Measurements from ENCODE around the gene PICALM.
"Not testable (repeated sequence)": the region's sequence is repeated elsewhere in the genome, so short reads cannot be mapped to it uniquely, and the experiment has no call there.

PICALM gene

DNA sequence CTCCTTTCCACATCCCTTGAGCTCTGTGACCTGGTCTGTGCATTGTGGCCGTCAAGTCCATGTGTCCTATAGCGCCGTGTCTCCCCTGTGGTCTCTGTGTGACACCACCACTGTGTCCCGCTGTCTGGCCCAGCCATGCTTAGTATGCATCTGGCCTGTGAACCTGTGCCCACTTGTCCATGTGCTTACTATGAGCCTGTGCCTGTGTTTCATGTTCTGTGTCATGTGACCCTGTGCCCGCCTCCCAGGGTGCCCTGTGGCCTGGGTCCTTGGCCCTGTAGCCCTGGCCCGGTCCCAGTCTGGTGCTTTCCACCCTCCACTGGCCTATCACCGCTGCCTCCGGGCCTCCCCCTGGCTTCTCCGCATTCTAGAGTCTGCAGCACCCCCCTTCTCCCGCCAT is 133.1 kb downstream of the PICALM start:
- no peak for DNase-seq

DNA sequence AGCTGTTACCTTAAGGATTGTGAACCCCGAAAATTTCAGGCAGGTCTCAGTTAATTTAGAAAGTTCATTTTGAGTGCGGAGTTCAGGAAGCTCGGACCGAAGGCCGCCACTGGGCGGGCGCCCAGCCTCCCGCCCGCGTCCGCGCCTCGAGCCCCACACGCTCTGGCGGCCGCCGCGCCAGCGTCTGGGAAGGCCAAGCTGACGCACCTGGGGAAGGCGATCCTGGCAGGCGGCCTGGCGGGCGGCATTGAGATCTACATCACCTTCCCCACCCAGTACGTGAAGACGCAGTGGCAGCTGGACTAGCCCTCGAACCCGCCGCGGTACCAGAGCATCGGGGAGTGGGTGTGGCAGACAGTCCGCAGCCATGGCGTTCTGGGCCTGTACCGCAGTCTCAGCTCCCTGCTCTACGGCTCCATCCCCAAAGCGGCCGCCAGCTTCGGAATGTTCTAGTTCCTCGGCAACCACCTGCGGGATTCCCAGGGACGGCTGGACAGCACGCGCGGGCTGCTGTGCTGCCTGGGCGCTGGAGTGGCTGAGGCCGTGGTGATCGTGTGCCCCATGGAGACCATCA is 134.2 kb downstream of the PICALM start:
- no peak for DNase-seq

DNA sequence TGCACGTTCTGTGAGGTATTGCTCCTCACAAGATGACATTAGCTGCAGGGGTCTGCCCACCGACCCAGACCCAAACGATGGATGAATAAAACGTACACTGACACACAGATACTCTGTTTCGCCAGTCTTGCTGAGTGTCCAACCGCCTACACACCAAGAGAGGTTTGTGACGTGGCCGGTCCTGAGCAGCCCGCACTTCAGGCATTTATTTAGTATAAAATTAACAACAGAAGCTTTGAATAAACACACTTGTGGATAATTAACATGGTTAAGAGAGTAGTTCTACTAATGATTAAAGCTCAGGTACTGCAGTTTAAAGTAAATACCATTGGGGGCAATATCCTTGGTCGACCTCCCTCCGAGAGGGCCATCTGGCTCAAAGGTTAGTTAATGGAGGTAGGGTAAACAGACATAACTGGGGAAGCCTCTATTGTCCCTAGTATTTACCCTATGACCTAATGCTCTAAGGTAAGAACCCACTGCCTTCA is 138.0 kb downstream of the PICALM start:
- DNase-seq = no peak

DNA sequence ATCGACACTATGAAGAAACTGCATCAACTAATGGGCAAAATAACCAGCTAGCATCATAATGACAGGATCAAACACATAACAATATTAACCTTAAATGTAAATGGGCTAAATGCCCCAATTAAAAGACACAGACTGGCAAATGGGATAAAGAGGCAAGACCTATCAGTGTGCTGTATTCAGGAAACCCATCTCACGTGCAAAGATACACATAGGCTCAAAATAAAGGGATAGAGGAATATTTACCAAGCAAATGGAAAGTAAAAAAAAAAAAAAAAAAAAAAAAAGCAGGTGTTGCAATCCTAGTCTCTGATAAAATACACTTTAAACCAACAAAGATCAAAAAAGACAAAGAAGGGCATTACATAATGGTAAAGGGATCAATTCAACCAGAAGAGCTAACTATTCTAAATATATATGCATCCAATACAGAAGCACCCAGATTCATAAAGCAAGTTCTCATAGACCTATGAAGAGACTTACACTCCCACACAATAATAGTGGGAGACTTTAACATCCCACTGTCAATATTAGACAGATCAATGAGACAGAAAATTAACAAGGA is 142.2 kb downstream of the PICALM start:
- DNase-seq = not testable (repeated sequence)

DNA sequence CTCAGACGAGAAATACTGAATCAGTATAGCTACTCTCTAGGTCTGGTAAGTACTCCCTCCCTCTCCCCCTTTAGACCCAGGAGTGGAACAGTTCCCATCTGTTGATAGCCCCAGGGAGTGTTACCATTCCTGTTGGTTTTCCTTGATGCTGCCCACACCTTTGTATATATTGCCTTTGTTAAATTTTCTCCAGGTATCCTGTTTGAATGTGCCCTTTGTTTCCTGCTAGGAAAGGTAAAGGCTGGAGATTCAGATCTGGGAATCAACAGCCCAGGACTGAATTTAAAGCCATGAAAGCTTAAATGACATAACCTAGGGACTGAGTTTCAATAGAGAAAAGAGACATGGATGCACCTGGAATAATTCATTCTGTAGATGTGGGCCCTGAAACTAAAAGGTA is 145.4 kb downstream of the PICALM start:
- no peak for DNase-seq

DNA sequence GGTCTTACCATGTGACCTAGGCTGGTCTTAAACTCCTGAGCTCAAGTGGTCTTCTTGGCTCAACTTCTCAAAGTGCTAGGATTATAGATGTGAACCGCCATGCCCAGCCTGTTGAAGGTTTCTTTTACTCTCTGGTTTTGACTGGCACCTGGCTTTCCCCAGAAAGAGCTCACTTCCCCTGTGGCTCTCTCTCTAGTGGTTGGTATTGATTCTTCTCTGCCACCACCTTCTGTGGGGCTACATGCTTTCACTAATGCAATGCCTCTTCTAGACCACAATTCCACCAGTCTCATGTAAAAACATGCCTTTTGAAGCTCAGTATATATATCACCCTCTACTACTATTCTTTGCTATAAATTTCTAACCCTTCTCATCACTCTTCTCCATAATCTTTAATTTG is 146.5 kb downstream of the PICALM start:
- no peak for DNase-seq

DNA sequence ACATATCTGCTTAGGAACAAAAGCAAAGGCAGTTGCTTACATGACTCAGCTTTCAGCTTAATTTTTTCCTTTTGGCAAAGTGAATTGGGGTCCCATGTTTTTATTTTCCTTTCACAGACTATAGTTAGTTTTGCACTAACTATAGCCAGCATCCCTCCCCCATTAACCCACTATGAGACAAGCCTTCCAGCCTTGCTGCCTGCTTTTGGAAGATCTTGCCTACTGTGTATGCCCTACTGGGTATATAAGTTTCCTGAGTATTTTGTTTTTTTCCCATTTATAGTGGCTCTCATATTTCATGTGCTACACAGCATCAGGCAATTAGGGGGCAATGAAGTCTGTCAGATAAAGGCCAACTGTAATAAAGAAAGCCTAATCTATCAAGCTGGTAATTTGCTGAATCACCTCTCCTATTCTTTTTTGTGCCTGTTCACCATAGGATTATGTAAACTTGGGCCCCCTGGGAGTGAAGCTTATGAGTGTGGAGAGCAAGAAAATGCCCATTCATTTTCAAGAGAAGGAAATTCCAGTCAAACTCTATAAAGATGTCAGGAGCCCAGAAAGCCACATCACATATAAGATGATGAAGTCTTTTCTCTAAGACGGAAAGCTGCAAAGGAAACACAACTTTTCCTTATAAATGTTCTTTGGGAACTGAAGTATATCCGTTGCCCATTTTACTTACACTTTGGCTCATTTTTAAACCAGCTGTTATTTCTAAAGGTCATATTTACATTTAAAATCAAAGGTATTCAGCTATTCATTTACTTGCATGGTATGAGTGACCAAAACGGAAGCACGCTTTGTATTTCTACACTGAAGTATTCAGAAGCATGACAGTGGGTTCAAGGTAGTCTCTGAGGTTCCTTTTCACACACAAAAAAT is 149.7 kb downstream of the PICALM start:
- peak; percentile 29 for DNase-seq

DNA sequence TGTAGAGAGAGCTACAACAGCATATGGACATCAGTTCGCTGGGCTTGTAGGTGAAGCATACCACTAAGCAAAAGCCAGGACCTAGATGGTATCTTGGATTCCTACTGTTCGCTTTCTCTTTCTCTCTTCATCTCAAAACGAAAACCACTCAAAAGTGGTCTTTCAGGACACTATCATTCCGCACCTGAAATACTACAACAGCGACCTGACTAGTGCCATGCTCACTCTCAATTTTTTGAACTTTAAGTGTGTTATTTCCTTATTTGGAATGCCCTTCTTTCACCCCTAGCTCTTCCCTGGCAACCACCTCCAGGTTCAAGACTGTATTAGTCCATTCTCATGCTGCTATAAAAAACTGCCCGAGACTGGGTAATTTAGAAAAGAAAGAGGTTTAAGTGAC is 154.5 kb downstream of the PICALM start:
- no peak for DNase-seq

DNA sequence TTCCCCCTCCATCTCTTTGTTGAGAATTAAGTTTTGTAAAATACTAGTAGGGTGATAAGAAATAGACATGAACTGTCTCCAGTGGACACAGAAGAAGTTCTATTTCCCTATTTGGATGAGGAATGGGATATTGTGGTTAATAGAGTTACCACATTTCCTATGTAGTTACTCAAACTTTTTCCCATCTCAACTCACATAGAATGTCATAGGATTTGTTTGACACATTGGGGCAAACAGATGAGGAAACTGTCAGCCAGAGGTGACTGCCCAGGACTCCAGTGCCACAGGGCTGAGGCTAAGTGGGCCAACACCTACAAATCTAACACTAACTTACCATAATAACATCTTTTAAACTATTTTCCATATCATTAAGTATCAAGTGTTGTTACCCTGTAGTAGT is 155.4 kb downstream of the PICALM start:
- DNase-seq = no peak

DNA sequence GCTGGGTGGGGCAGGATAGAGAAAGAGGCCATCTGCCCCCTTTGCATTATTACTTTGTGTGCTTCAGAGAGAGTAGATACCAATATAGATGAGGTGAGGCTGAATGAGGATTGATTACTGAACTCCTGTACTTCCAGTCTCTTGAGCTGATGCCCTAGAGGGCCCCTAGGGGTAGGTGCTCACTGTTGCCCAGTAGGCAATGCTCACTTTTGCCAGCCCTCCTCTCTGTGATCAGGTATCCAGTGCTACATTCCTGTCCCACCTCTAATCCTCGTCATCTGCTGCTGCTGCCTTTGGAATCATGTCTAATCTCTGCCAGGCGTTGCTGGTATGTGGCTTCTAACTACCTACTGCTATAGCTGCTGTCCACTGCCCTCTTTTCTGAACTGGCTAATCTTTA is 156.5 kb downstream of the PICALM start:
- no peak for DNase-seq
